NCI-H146 (cell line): ENCODE measurements around the gene KIF5C.
"Not testable (repeated sequence)": the region's sequence is repeated elsewhere in the genome, so short reads cannot be mapped to it uniquely, and the experiment has no call there.

Experiments used
- DNase-seq: peaks from one replicate; lab custom pipeline; 2025; lab: John Stamatoyannopoulos, UW

KIF5C gene

GRCh38 chr2:148965623-148966437 is 90.8 kb downstream of the KIF5C start:
- DNase-seq = no peak

- DNase-seq = no peak
Measured at GRCh38 chr2:148966438-148966758, 91.4 kb downstream of the KIF5C start.

- no peak for DNase-seq
Measured at GRCh38 chr2:148967056-148967455, 92.0 kb downstream of the KIF5C start.

- no peak for DNase-seq
Measured at GRCh38 chr2:148967578-148967977, 92.6 kb downstream of the KIF5C start.

- DNase-seq = no peak
Measured at GRCh38 chr2:148968301-148968700, 93.3 kb downstream of the KIF5C start.

GRCh38 chr2:148968776-148969319 is 93.8 kb downstream of the KIF5C start:
- DNase-seq = no peak

GRCh38 chr2:148969659-148970061 is 94.6 kb downstream of the KIF5C start:
- DNase-seq = no peak

- DNase-seq = no peak
Measured at GRCh38 chr2:148970385-148970784, 95.4 kb downstream of the KIF5C start.

- DNase-seq = no peak
Measured at GRCh38 chr2:148971547-148971946, 96.5 kb downstream of the KIF5C start.

- DNase-seq = no peak
Measured at GRCh38 chr2:148974095-148974494, 99.1 kb downstream of the KIF5C start.

- DNase-seq = no peak
Measured at GRCh38 chr2:148978026-148978685, 103.1 kb downstream of the KIF5C start.

GRCh38 chr2:148978706-148979105 is 103.7 kb downstream of the KIF5C start:
- DNase-seq = no peak

- no peak for DNase-seq
Measured at GRCh38 chr2:148979164-148979918, 104.3 kb downstream of the KIF5C start.

- DNase-seq = peak; percentile 71
Measured at GRCh38 chr2:148979919-148980277, 104.9 kb downstream of the KIF5C start.

GRCh38 chr2:148980496-148980895 is 105.5 kb downstream of the KIF5C start:
- not testable (repeated sequence) for DNase-seq

- no peak for DNase-seq
Measured at GRCh38 chr2:148981324-148981723, 106.3 kb downstream of the KIF5C start.

GRCh38 chr2:148981781-148982180 is 106.8 kb downstream of the KIF5C start:
- DNase-seq = no peak

GRCh38 chr2:148982282-148982681 is 107.3 kb downstream of the KIF5C start:
- DNase-seq = no peak

GRCh38 chr2:148983896-148984295 is 108.9 kb downstream of the KIF5C start:
- no peak for DNase-seq

- no peak for DNase-seq
Measured at GRCh38 chr2:148984449-148984848, 109.4 kb downstream of the KIF5C start.

- DNase-seq = no peak
Measured at GRCh38 chr2:148987286-148987685, 112.3 kb downstream of the KIF5C start.

GRCh38 chr2:148988337-148988736 is 113.3 kb downstream of the KIF5C start:
- no peak for DNase-seq
